Smooth muscle cell of the brain vasculature (primary cell): Measurements from ENCODE around the gene SNAPC1.
"Not testable (repeated sequence)": the region's sequence is repeated elsewhere in the genome, so short reads cannot be mapped to it uniquely, and the experiment has no call there.

Experiments
- DNase-seq: peaks from one replicate; pipeline ENCODE4 v3.0.0-alpha.2; 2012; ENCODE audit warnings: low read depth, low spot score

SNAPC1 gene

GRCh38 chr14:61749867-61750266, 12.4 kb upstream of the SNAPC1 start:
- no peak for DNase-seq

GRCh38 chr14:61750708-61751474, 11.3 kb upstream of the SNAPC1 start:
- DNase-seq, result no peak

GRCh38 chr14:61751475-61751989, 10.7 kb upstream of the SNAPC1 start:
- no peak for DNase-seq

- DNase-seq, result no peak
These were observed 9.6 kb upstream of the SNAPC1 start for GRCh38 chr14:61752626-61753025.

- DNase-seq, result no peak
These were observed 8.6 kb upstream of the SNAPC1 start for GRCh38 chr14:61753631-61754030.

DNA sequence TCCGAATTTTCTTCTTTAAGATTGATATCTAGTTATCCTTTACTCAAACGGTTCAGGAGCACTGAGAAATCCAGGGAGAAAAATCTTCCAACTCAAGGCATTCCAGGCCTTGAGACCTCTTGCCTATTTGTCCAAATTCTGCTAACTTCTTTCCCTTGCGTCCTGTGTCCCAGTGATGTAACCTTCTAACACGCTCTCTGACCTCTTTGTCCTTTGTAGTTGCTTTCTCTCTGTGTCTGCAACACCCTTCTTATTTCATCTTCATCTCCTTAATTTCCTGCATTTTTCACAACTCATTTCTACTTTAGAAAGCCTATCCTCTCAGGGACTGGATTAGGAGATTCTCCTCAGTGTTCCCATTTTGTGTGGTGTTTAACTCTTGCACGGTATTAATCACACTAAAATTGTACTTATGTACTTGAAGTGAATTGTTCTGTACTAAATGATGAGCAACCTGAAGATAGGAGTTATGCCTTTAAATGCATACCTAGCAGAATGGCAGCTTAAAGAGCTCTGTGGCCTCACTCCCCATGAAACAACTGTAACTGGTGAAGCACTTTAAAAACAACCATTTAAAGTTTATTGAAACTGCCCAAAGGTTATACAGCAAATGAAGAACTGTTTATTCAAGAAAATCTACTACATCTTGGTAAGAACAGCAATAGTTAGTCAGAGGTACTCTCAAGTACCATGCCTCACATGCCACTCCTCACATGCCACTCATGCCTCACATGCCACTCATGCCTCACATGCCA, 7.4 kb upstream of the SNAPC1 start:
- DNase-seq, result no peak

- DNase-seq, result not testable (repeated sequence)
These were observed 6.9 kb upstream of the SNAPC1 start for GRCh38 chr14:61755382-61755742.

- no peak for DNase-seq
These were observed 6.1 kb upstream of the SNAPC1 start for GRCh38 chr14:61756135-61756534.

GRCh38 chr14:61759878-61760277, 2.3 kb upstream of the SNAPC1 start:
- no peak for DNase-seq

DNA sequence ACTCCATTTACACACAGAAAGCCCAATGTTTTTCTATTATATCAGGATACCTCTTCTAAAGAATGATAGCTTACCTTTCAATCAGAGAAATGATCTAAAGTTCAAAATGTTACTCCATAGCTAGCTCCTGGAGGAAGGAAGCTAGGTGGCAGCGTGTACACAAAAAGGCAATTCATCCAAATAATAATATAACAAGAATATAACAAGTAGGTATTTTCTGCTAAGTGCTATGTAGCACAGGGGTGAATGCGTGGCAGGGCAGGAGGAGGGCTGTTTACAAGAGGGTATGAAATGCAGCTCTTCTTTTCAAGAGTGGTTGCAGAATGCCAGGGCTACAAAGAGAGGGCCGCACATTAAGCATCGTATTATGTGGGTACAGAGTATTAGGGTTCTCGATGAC, 663 bp upstream of the SNAPC1 start:
- no peak for DNase-seq

GRCh38 chr14:61764342-61765122, 2.3 kb downstream of the SNAPC1 start:
- no peak for DNase-seq

DNA sequence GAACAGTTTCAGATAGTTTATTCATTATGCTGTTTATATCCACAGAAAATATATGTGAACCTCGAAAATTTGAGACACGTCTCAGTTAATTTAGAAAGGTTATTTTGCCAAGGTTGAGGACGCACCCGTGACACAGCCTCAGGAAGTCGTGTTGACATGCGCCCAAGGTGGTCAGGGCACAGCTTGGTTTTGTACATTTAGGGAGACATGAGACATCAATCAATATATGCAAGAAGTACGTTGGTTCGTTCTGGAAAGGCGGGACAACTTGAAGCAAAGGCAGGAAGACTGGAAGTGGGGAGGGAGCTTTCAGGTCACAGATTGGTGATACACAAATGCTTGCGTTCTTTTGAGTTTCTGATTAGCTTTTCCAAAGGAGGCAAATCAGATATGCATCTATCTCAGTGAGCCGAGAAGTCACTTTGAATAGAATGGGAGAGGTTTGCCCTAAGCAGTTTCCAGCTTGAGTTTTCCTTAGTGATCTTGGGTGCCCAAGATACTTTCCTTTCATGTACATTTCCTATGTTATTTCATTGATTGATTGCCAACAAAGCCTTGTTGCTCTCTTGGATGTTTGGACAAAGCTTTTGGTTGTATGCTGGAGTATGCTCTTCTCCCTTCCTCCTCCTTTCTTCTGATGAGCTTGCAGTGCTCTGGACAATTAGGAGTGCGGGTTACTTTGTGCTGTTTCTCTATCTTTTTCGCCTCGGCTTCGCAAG, 3.2 kb downstream of the SNAPC1 start:
- DNase-seq, result no peak

DNA sequence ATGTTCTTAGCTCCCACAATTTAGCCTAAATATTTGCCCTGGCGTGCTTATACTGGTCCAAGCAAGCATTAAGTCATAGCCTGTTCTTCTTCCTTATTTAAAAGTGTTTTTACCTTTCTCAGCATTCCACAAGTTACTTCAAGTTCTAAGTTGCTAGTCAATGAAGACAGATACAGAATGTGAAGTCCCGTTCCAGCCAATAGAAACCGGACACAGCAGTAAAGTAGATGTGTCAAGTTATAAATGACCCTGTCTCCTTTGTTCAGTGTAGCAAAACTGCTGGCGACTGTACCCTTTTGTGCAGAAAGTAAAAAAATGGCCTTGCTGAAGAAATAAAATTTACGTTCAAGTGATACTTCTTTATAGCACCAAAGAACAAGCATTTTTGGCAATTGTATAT, 3.9 kb downstream of the SNAPC1 start:
- no peak for DNase-seq

DNA sequence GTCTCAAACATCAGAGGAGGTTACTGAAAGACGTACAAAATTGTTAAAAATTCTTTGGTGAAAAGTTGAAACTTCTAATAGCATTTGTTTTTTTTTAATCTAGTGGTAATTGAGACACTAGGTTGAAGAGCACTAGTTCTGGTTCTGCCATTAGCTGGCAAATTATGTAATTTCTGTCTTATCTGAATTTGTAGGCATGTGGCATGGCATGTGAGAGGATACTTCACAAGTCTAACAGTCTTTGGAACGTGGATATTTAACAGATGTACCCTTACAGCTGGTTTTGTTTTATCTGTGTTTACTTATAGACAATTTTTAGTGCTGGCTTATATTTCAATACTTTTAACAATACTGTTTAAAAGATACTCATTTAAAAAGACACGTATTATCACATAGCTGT, 6.0 kb downstream of the SNAPC1 start:
- DNase-seq, result no peak

- DNase-seq, result no peak
These were observed 7.7 kb downstream of the SNAPC1 start for GRCh38 chr14:61769893-61770292.

DNA sequence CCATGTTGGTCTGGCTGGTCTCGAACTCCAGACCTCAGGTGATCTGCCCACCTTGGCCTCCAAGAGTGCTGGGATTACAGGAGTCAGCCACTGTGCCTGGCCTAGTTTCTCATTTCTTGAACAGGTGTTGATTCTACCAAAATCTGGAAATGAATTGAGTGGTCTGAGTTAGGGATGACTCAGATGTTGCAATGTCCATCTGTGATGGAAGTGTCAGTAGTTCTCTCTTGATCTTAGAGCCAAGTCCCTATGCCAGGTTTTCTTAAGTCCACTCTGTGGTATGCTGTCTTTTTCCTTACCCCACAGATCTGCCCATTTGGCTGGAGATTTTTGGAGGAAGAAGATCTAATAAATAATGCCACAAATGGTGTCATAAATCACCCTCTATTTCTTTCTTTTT, 12.6 kb downstream of the SNAPC1 start:
- no peak for DNase-seq

DNA sequence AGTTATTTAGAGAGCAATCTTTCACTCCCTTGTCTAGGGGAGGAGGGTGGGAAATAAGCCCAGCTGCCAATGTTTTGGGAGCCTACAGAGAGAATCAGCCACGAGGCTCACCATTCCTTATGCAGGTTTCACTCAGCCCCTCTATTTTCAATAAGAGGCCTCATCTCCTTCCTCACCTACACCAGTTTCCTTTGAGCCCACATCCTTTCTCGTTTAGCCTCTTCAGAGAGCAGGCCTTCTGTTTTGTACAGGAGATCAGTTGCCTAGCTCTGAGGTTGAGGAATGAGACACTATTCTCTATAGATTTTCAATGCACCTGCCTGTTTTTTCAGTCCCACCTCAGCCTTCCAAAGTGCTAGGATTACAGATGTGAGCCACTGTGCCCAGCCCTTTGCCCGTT, 17.9 kb downstream of the SNAPC1 start:
- no peak for DNase-seq

DNA sequence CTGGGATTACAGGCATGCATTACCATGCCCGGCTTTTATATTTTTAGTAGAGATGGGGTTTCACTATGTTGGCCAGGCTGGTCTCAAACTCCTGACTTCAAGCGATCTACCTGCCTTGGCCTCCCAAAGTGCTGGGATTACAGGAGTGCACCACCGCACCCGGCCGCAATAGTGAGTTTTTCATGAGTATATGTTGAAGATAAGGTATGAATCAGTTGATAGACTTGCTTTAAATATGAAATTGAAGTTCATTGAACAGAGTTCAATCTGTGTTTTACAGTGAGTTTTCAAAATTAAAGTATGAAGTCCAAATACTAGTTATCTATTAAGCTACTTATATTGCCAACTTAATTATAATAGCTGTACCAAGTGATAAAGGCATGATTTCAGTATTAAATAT, 35.1 kb downstream of the SNAPC1 start:
- DNase-seq, result no peak

GRCh38 chr14:61802010-61802568, 39.9 kb downstream of the SNAPC1 start:
- no peak for DNase-seq

DNA sequence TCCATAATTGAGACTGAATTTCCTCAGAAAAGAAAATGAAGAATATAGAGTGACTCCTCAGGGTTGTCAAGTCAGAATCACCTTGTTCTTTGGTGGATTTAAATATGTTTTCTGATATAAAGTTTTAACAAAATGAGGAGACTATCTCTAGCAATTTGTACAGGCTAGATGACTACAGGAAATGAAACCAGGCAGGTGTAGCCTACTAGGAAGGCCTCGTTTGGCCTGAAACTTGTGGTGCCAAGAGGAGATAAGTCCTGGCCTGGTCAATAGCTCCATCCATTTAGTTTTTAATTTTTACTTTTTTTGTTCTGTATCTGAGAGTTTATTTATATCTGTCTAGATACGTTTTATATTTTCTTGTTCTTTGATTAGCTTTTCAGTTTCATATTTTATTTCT, 41.5 kb downstream of the SNAPC1 start:
- DNase-seq, result no peak

GRCh38 chr14:61805451-61805850, 43.2 kb downstream of the SNAPC1 start:
- no peak for DNase-seq
